GM10266 (cell line): Measurements from ENCODE around the gene AKAP6.

Experiments used
- DNase-seq: peaks from one replicate; pipeline ENCODE4 v3.0.0; 2012; ENCODE audit errors: extremely low spot score
- TF ChIP-seq, protein P1 (sequence below): IDR thresholded peaks from 2 replicates; pipeline ENCODE4 v1.5.1; 2012; ENCODE audit warnings: mild to moderate bottlenecking, low read depth; ENCODE audit not compliant: control insufficient read depth, insufficient read depth; ENCODE audit errors: missing control alignments

AKAP6 gene

DNA sequence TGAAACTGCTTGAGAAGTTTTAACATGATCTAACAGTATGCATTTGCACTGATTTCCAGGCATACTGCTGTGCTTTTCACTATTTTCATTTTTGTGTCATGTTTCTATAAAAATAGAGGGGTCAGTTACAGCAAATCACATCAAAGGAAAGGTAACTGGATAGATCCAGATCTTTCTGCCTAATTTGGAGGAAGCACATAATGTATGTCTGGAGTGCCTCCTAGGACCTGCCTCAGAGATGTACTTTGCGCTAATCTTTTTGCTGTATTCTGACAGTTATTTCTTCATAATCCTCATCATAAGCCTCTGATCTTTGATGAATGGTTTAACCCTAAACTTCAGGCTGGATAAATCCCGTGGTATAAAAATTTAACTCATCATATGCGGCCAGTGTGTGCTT lies 498.4 kb downstream of the AKAP6 start:
- TF ChIP-seq, protein P1, sequence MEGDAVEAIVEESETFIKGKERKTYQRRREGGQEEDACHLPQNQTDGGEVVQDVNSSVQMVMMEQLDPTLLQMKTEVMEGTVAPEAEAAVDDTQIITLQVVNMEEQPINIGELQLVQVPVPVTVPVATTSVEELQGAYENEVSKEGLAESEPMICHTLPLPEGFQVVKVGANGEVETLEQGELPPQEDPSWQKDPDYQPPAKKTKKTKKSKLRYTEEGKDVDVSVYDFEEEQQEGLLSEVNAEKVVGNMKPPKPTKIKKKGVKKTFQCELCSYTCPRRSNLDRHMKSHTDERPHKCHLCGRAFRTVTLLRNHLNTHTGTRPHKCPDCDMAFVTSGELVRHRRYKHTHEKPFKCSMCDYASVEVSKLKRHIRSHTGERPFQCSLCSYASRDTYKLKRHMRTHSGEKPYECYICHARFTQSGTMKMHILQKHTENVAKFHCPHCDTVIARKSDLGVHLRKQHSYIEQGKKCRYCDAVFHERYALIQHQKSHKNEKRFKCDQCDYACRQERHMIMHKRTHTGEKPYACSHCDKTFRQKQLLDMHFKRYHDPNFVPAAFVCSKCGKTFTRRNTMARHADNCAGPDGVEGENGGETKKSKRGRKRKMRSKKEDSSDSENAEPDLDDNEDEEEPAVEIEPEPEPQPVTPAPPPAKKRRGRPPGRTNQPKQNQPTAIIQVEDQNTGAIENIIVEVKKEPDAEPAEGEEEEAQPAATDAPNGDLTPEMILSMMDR, result no peak
- no peak for DNase-seq

DNA sequence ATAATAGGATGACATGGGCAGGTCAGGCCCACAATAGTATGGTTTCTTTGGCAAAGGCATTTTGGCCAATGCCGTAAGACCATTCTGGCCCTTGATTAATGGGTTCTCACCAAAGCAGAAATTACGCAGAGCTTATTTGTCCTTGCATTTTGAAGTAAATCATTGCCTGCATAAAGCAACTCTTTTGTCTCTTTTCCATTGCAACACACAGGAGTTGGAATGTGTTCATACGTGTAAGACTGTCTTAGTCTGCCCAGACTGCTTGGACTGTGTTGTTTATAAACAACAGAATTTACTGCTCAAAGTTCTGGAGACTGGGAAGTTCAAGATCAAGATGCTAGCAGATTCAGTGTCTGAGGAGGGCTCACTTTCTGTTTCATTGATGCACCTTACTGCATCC lies 506.8 kb downstream of the AKAP6 start:
- no peak for DNase-seq
- TF ChIP-seq, protein P1, result no peak

DNA sequence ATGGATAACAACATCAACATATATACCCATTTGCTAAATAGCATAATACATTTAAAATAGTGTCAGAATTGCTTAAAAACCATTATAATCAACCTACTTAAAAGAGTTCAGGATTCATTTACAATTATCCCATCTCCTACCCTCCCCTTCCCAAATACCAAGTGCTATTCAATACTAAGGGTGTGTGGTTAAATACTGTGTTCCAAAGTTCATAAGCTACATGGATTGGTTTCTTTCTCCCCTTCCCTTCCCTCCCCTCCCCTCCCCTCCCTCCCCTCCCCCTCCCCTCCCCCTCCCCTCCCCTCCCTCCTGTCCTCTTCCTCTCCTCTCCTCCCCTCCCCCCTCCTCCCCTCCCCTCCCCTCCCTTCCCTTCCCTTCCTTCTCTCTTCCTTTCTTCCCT lies 512.6 kb downstream of the AKAP6 start:
- TF ChIP-seq, protein P1, result no peak
- no peak for DNase-seq

DNA sequence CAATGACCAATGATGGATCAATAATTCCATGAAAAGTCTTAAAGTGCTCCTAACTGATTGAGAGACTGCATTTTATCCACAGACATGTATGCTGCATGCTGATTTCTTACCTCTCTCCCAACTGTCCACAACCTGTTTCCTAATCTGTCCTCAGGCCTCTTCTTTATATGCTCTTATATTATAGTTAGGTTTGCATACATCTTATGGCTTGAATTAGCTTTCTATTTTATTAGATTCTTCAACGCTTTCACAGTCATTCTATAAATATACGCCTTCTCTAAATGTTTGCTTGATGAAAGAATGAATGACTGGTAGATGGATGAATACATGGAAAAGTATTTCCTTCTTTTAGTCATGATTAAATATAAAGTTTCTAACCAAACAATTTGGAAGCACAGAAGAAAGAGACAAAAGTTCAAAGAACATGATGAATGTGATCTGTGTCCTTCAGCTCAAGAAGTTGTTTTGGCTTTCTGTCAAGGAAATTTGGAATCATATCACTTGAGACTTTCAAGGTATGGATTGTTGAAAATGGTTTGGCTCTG lies 517.8 kb downstream of the AKAP6 start:
- TF ChIP-seq, protein P1, result no peak
- DNase-seq, result no peak

DNA sequence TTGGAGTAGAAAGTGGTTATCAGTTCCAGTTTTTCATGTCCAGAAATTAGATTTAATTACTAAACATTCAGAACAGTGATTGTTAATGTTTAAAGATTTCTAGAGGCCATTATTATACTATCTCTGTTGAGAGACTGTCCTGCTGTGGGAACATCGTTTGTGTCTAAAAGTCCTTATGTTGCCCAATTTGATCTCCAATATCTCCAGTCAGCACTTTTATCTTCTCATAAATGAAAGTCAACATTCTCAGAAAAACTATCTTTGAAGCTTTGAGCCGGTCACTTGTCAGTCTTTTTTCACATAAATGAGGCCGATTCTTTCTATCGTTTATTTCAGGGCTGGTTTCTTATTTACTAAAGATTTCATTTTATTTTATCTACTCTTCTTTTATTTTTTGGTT lies 518.8 kb downstream of the AKAP6 start:
- DNase-seq, result no peak
- TF ChIP-seq, protein P1, result no peak

DNA sequence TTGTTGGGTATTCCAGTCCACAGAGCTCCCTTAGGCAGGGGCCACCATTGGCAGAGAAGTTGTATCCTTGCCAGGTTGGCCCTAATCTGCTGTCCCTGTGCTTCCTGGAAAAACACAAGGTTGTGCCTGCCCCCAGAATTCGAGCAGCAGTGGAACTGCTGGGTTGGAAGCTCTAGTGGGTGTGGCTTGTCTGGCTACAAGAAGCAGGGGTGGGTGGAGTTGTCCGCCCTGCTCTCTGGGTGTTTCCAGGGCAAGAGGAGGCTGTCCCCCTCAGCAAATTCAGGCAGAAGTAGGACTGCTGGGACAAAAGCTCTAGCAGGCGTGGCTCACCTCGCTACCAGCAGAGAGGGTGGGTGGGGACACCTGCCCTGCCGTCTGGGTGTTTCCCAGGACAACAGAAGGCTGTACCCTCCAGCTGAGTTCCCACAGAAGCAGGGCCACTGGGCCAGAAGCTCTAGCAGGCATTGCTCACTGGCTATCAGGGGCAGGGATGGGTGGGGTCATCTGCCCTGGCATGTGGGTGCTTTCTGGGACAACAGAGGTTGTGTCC lies 536.8 kb downstream of the AKAP6 start:
- TF ChIP-seq, protein P1, result no peak
- DNase-seq, result no peak

DNA sequence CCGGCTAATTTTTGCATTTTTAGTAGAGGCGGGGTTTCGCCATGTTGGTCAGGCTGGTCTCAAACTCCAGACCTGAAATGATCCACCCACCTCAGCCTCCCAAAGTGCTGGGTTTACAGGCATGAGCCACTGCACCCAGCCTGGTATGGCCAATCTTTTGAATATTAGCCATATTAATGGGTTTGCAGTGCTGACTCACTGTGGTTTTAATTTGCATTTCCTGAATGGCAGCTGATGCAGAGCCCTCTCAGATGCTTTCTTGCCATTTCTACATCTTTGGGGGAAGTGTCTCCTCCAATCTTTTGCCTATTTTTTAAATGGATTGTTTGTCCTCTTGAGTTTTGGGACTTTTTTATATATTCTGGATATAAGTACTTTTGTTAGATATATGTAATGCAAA lies 554.1 kb downstream of the AKAP6 start:
- DNase-seq, result no peak
- TF ChIP-seq, protein P1, result no peak
